SU-DHL-6 (cell line): Measurements from ENCODE around the gene PHLDB2.

ENCODE experiments used
- EZH2phosphoT487 ChIP-seq: fragments of 200-600 bp; sonication (generic), shearing (Covaris generic); conservative IDR thresholded peaks from 2 replicates; pipeline ENCODE4 v1.6.1; 2018; ENCODE audit warnings: mild to moderate bottlenecking, antibody characterized with exemption, low read length, moderate library complexity, mixed read lengths
- TF ChIP-seq, protein P1 (sequence below): fragments of 200-600 bp; sonication (generic); IDR thresholded peaks from one replicate; pipeline ENCODE4 v1.5.1; 2017; ENCODE audit warnings: antibody characterized with exemption, mild to moderate bottlenecking, low read length, moderate library complexity; ENCODE audit not compliant: insufficient read depth, poor library complexity, severe bottlenecking

DNA sequence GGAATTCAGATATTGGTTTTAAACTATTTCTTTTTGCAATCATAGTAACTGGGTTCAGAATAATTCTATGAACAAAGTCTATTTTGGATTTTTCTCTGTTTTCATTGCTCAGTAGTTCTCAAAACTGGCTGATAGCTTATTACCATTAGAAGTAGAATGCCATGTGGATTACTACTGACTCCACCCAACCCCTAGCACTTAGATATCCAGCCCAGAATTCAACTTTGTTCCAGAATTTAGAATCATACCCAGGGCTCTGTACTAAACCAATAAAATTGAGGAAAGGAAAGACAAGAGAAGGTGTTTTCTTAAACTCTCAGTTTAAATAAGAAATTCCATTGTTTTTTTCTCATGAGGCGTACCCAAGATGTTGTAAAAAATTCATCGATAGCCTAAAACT, 80.8 kb downstream of the PHLDB2 start:
- TF ChIP-seq, protein P1, sequence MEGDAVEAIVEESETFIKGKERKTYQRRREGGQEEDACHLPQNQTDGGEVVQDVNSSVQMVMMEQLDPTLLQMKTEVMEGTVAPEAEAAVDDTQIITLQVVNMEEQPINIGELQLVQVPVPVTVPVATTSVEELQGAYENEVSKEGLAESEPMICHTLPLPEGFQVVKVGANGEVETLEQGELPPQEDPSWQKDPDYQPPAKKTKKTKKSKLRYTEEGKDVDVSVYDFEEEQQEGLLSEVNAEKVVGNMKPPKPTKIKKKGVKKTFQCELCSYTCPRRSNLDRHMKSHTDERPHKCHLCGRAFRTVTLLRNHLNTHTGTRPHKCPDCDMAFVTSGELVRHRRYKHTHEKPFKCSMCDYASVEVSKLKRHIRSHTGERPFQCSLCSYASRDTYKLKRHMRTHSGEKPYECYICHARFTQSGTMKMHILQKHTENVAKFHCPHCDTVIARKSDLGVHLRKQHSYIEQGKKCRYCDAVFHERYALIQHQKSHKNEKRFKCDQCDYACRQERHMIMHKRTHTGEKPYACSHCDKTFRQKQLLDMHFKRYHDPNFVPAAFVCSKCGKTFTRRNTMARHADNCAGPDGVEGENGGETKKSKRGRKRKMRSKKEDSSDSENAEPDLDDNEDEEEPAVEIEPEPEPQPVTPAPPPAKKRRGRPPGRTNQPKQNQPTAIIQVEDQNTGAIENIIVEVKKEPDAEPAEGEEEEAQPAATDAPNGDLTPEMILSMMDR = no peak
- no peak for TF ChIP-seq EZH2phosphoT487
